Heart left ventricle (tissue), 13 donors: ENCODE measurements around the gene PRKCB.

Experiments
- POLR2A ChIP-seq, 2 donors: fragments of 450-650 bp; IDR thresholded peaks; one replicate each; pipeline ENCODE4 v1.6.1; 2017; ENCODE audit warnings: antibody characterized with exemption in 2 of 2, mild to moderate bottlenecking in 2 of 2, moderate library complexity in 2 of 2
- TF ChIP-seq, protein P1 (sequence below), 12 donors: fragments of 200-600 bp; sonication (generic) in 4 of 12; IDR thresholded peaks; one replicate each; pipeline versions ENCODE4 v1.5.0 to v1.8.0; 2018 to 2022; ENCODE audit warnings: antibody characterized with exemption in 12 of 12, mild to moderate bottlenecking in 5 of 12
- donor health status: ischemic (EF 13 %, LVEDD 7.1; RV severe dilation, severe dysfunction).
- donor health status: DM: no; HTN: yes; CAD: no.
- donor health status: DM: no; HTN: no; CAD: no.
- donor health status: ischemic (EF 25% LVEDD 6.9; RV normal size, moderate dysfunction).
- donor health status: ischemic (EF 25% LVEDD 5.7; RV mildly dilated, moderate dysfunction).
- donor health status: ischemic (EF 35%, LVEDD 5.7; RV mildly dilated, moderate dysfunction).
- donor health status: nonischemic (EF 11% LVEDD 7.7; RV severe dilation, severe dysfunction).
- donor health status: DM: yes; HTN: yes; CAD: no.
- donor health status: PGD.
- donor health status: ischemic (EF 29% LVEDD 5.4; RV normal size, mild dysfunction).
- donor health status: nonischemic (EF 23%, LVEDD 6.1; RV moderate dilation, normal function).

DNA sequence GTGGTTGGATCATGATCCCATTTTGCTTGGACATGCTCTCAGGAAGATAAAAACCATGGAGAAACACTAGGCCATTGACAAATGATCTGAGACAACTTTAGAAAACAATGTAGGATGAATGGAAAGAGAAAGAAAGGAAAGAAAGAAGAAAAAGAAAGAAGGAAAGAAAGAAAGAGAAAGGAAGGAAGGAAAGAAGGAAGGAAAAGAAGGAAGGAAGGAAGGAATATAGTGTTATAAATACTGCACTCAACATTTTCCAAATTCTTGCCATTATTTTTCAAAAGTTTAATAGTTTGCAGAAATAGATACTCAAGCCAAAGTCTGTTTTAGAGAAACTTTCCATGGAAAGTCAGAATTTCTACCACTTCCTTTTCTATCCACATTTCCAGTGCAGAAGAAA lies 381.2 kb downstream of the PRKCB start:
- TF ChIP-seq, protein P1, sequence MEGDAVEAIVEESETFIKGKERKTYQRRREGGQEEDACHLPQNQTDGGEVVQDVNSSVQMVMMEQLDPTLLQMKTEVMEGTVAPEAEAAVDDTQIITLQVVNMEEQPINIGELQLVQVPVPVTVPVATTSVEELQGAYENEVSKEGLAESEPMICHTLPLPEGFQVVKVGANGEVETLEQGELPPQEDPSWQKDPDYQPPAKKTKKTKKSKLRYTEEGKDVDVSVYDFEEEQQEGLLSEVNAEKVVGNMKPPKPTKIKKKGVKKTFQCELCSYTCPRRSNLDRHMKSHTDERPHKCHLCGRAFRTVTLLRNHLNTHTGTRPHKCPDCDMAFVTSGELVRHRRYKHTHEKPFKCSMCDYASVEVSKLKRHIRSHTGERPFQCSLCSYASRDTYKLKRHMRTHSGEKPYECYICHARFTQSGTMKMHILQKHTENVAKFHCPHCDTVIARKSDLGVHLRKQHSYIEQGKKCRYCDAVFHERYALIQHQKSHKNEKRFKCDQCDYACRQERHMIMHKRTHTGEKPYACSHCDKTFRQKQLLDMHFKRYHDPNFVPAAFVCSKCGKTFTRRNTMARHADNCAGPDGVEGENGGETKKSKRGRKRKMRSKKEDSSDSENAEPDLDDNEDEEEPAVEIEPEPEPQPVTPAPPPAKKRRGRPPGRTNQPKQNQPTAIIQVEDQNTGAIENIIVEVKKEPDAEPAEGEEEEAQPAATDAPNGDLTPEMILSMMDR (IDR thresholded peaks at IDR 0.05): no peak
- no peak for TF ChIP-seq POLR2A (IDR thresholded peaks at IDR 0.05)
